ENCODE measurements around the gene SPIRE2. TPM values are rescaled to one million over a fixed set of nuclear protein-coding genes. Genes with fewer than 3 reads are reported as not detected.
A peak's percentile ranks its signal among the peaks of the same experiment; 100 is the strongest.

Gene SPIRE2
- total and polyA plus RNA-seq, 9 of the 15 experiments (the other 6 are each of a cell fraction or from before 2014, with no cell fraction given), result 0.70 to 7.5 (median 4.6) TPM

DNA sequence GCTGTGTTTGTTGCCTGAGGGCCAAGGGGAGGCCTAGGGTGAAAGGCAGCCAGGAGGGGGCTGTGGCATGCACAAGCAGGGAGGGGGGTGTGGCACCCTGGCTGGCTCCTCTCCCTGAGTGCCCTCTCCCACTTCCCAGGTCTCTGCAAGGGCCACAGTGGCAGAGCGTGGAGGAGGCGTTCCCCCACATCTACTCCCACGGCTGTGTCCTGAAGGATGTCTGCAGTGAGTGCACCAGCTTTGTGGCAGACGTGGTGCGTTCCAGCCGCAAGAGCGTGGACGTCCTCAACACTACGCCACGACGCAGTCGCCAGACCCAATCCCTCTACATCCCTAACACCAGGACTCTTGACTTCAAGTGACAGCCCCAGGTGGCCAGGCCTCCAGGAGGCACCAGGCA, 41.6 kb downstream of the SPIRE2 start:
- intact Hi-C loops (cut with micrococcal nuclease), result no loop called here
- no TSS peak for BruUV-seq (replicated peaks)
- FAIRE-seq, result no peak

More for the DNA sequence above, 41.6 kb downstream of the SPIRE2 start:
- peaks cover 20% of the 10 kb centered on the region for H3K79me2 ChIP-seq (ENCODE audit: control insufficient read depth, insufficient read depth, low read length)
- WGBS (ENCODE audit: insufficient coverage, low coverage, missing lambda C conversion rate), result 95% methylated on average over 6 of the region's 12 CpGs
- no peak overlapping the region for H3K4me3 ChIP-seq
- no peaks in the 10 kb centered on the region for H3K9me1 ChIP-seq (ENCODE audit: control insufficient read depth, insufficient read depth, low read length)
- no peak for DNase-seq (ENCODE audit: extremely low read depth in 1 of 4, low spot score in 3 of 4)
- peaks cover 7% of the 10 kb centered on the region for H3K9me3 ChIP-seq (replicated peaks; ENCODE audit: control insufficient read depth, insufficient read depth, low read depth, low read length)
- TF ChIP-seq U2AF2 (optimal IDR thresholded peaks at IDR 0.05; ENCODE audit: low read depth, low read length) (no peak), REST (IDR thresholded peaks at IDR 0.05; ENCODE audit: borderline replicate concordance) (no peak), REST (CRISPR knock-in tag; IDR thresholded peaks at IDR 0.05; ENCODE audit: low read depth) (no peak), BRF1 (IDR thresholded peaks at IDR 0.05; ENCODE audit: borderline replicate concordance, extremely low read depth, insufficient read length) (no peak), JUND (IDR thresholded peaks at IDR 0.05; ENCODE audit: borderline replicate concordance, low read depth, low read length) (no peak), JUND (tag; IDR thresholded peaks at IDR 0.05; ENCODE audit: borderline replicate concordance, low read depth, low read length) (no peak)
- TF ChIP-seq, protein P1, sequence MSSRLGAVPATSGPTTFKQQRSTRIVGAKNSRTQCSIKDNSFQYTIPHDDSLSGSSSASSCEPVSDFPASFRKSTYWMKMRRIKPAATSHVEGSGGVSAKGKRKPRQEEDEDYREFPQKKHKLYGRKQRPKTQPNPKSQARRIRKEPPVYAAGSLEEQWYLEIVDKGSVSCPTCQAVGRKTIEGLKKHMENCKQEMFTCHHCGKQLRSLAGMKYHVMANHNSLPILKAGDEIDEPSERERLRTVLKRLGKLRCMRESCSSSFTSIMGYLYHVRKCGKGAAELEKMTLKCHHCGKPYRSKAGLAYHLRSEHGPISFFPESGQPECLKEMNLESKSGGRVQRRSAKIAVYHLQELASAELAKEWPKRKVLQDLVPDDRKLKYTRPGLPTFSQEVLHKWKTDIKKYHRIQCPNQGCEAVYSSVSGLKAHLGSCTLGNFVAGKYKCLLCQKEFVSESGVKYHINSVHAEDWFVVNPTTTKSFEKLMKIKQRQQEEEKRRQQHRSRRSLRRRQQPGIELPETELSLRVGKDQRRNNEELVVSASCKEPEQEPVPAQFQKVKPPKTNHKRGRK (tag; IDR thresholded peaks at IDR 0.05), result no peak
- H3K36me3 ChIP-seq (ENCODE audit: control insufficient read depth, insufficient read depth, low read length), result peaks cover 7% of the 10 kb centered on the region; the same call in 2 of the 3 replicates
- CTCF ChIA-PET (ENCODE audit: low intra/inter-chr PET ratio), result no interaction called here
- peaks cover 7% of the 10 kb centered on the region for H4K20me1 ChIP-seq (replicated peaks; ENCODE audit: control insufficient read depth, insufficient read depth, low read length)
- H3K27ac ChIP-seq (ENCODE audit: extremely low read depth, low read depth, low read length), result no peak overlapping the region
- H3K4me2 ChIP-seq (ENCODE audit: insufficient read depth, low read length), result no peak overlapping the region
- POLR2A ChIA-PET, result no interaction called here
- no peaks in the 10 kb centered on the region for H3K27me3 ChIP-seq (ENCODE audit: control insufficient read depth in 2 of 2, insufficient read depth in 2 of 2, low read length in 2 of 2)
- peaks cover 10 to 34% of the 10 kb centered on the region in 2 experiments for H3K4me1 ChIP-seq (replicated peaks in 1 of 2; ENCODE audit: control insufficient read depth in 2 of 2, insufficient read depth in 2 of 2, low read length in 2 of 2)
- no peak for ATAC-seq
- in situ Hi-C loops (cut with MboI), result loop anchor here (5.0 to 10.0 kb wide), 2 partner anchors 63 to 275 kb away; no protein-coding TSS in a partner anchor
- peak overlapping the region in 1 of 2 experiments; percentile 28; a peak in 1 of 4 replicates for H3K9ac ChIP-seq (ENCODE audit: insufficient read depth in 1 of 2, low read depth in 2 of 2, low read length in 2 of 2)
- no peak overlapping the region for H2AFZ ChIP-seq (ENCODE audit: low read depth, low read length)

All from K562 (cell line).